Measurements from ENCODE around the gene RMI2. TPM values are rescaled to one million over a fixed set of nuclear protein-coding genes. Genes with fewer than 3 reads are reported as not detected.

RMI2 gene
- total and polyA plus RNA-seq, 11 donors: 0.23 to 6.6 (median 0.76) TPM; not detected in 2

DNA sequence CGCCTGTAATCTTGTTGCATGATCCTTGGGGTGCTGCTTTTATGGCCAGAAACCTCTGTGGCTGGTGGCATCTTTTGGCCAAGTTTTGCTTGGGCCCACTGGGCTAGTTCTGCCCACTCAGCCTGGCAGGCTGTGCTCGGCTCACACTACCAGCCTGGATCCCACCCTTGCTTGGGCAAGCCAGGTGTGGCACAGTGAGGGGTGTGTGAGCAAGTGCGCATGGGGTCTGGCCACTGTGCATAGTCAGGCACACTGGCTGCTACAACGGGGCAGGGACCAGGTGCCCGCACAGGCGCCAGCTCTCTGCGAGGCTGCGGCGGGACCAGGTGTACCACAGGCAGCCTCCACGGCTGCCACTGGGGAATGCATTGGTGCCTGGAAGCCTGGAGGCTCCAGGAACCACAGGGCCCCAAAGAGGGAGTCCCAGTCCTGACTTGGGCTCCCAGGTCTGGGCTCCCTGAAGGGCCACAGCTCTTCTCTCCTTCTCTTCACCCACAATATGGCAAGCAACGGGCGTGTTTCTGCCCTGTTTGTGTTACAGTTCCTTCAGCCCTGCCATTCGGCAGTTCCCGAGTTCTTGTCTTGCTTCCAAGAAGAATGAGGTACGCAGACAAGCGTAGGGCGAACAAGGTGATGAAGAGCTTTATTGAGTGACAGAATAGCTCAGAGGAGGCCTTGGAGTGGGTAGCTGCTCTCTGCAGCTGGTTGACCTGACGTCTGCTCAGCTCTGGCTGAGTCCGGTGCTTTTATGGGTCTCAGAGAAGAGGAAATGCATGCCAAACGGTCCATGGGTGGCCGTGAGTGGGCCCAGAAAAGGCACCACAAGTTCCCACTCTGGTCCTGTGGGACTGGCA is 37.4 kb upstream of the RMI2 start:
- Histone ChIP-seq H3K36me3 (no peaks in the 10 kb centered on the region), H3K27ac (no peak overlapping the region), H3K9me3 (peaks cover 0 to 4% (median 0%) of the 10 kb centered on the region in 12 donors), H3K4me3 (no peak overlapping the region), H3K27me3 (no peaks in the 10 kb centered on the region), H3K4me1 (peaks cover 0 to 52% (median 0%) of the 10 kb centered on the region in 12 donors)
- 81 to 91% (median 86%) methylated on average over 14 to 21 of the region's 21 CpGs for WGBS, 4 donors
- TF ChIP-seq POLR2A (IDR thresholded peaks at IDR 0.05): no peak
- TF ChIP-seq, protein P1, sequence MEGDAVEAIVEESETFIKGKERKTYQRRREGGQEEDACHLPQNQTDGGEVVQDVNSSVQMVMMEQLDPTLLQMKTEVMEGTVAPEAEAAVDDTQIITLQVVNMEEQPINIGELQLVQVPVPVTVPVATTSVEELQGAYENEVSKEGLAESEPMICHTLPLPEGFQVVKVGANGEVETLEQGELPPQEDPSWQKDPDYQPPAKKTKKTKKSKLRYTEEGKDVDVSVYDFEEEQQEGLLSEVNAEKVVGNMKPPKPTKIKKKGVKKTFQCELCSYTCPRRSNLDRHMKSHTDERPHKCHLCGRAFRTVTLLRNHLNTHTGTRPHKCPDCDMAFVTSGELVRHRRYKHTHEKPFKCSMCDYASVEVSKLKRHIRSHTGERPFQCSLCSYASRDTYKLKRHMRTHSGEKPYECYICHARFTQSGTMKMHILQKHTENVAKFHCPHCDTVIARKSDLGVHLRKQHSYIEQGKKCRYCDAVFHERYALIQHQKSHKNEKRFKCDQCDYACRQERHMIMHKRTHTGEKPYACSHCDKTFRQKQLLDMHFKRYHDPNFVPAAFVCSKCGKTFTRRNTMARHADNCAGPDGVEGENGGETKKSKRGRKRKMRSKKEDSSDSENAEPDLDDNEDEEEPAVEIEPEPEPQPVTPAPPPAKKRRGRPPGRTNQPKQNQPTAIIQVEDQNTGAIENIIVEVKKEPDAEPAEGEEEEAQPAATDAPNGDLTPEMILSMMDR (IDR thresholded peaks at IDR 0.05): no peak
- ATAC-seq (peak in 2 of 4 donors; percentile 60 to 63), DNase-seq (no peak)
- intact Hi-C loops (cut with DNase I): no loop called here

- 68 to 74% (median 72%) methylated on average over 10 to 15 of the region's 15 CpGs for WGBS, 4 donors
- Histone ChIP-seq H3K27ac (no peak overlapping the region), H3K27me3 (no peaks in the 10 kb centered on the region), H3K4me3 (no peak overlapping the region), H3K36me3 (no peaks in the 10 kb centered on the region), H3K4me1 (peaks cover 0 to 57% (median 0%) of the 10 kb centered on the region in 12 donors), H3K9me3 (peaks cover 0 to 2% (median 0%) of the 10 kb centered on the region in 12 donors)
- TF ChIP-seq POLR2A (IDR thresholded peaks at IDR 0.05): no peak
- TF ChIP-seq, protein P1 (IDR thresholded peaks at IDR 0.05): no peak
- intact Hi-C loops (cut with DNase I): no loop called here
- DNase-seq (no peak), ATAC-seq (peak in 1 of 4 donors; percentile 36)
Observed at GRCh38 chr16:11308493-11309283, 36.6 kb upstream of the RMI2 start.

GRCh38 chr16:11309895-11310633 is 35.2 kb upstream of the RMI2 start:
- DNase-seq (no peak), ATAC-seq (peak in 2 of 4 donors; percentile 37 to 69)
- Histone ChIP-seq H3K27me3 (no peaks in the 10 kb centered on the region), H3K4me1 (peaks cover 0 to 57% (median 0%) of the 10 kb centered on the region in 12 donors), H3K9me3 (no peaks in the 10 kb centered on the region), H3K27ac (peak overlapping the region in 1 of 12 donors; percentile 59), H3K36me3 (no peaks in the 10 kb centered on the region), H3K4me3 (no peak overlapping the region)
- intact Hi-C loops (cut with DNase I): no loop called here
- TF ChIP-seq, protein P1 (IDR thresholded peaks at IDR 0.05): no peak
- TF ChIP-seq POLR2A (IDR thresholded peaks at IDR 0.05): no peak
- WGBS, 4 donors: 64 to 71% (median 67%) methylated on average over 9 of the region's 9 CpGs
